ENCODE data around the gene BRD3.
"Not testable (repeated sequence)": the region's sequence is repeated elsewhere in the genome, so short reads cannot be mapped to it uniquely, and the experiment has no call there.

BRD3 gene

GRCh38 chr9:134067904-134068743 lies at the start of gene BRD3:
Gene BRD3, minus strand, starts transcription at chr9:134068026. Its CDS starts 14,549 bp downstream, at chr9:134053477.
- DNase-seq (ENCODE audit: low read depth), result peak; percentile 71

- no peak for DNase-seq (ENCODE audit: low read depth)
Observed at GRCh38 chr9:134112561-134112960, 44.7 kb upstream of the BRD3 start.

- DNase-seq (ENCODE audit: low read depth), result no peak
Observed at GRCh38 chr9:134111064-134111463, 43.2 kb upstream of the BRD3 start.

- DNase-seq (ENCODE audit: low read depth), result no peak
Observed at GRCh38 chr9:134103391-134103998, 35.7 kb upstream of the BRD3 start.

- no peak for DNase-seq (ENCODE audit: low read depth)
Observed at GRCh38 chr9:134101623-134102149, 33.9 kb upstream of the BRD3 start.

- not testable (repeated sequence) for DNase-seq (ENCODE audit: low read depth)
Observed at GRCh38 chr9:134101133-134101532, 33.3 kb upstream of the BRD3 start.

- DNase-seq (ENCODE audit: low read depth), result no peak
Observed at GRCh38 chr9:134100040-134100439, 32.2 kb upstream of the BRD3 start.

- peak; percentile 22 for DNase-seq (ENCODE audit: low read depth)
Observed at GRCh38 chr9:134099123-134099761, 31.4 kb upstream of the BRD3 start.

- no peak for DNase-seq (ENCODE audit: low read depth)
Observed at GRCh38 chr9:134089972-134090371, 22.1 kb upstream of the BRD3 start.

- no peak for DNase-seq (ENCODE audit: low read depth)
Observed at GRCh38 chr9:134088063-134088725, 20.4 kb upstream of the BRD3 start.

GRCh38 chr9:134085674-134086073 lies 17.8 kb upstream of the BRD3 start:
- DNase-seq (ENCODE audit: low read depth), result no peak

GRCh38 chr9:134083451-134083850 lies 15.6 kb upstream of the BRD3 start:
- DNase-seq (ENCODE audit: low read depth), result no peak

GRCh38 chr9:134076644-134077043 lies 8.8 kb upstream of the BRD3 start:
- no peak for DNase-seq (ENCODE audit: low read depth)

- DNase-seq (ENCODE audit: low read depth), result not testable (repeated sequence)
Observed at GRCh38 chr9:134075689-134076088, 7.9 kb upstream of the BRD3 start.

- DNase-seq (ENCODE audit: low read depth), result no peak
Observed at GRCh38 chr9:134073500-134073899, 5.7 kb upstream of the BRD3 start.

- not testable (repeated sequence) for DNase-seq (ENCODE audit: low read depth)
Observed at GRCh38 chr9:134072683-134073082, 4.9 kb upstream of the BRD3 start.

GRCh38 chr9:134071149-134071548 lies 3.3 kb upstream of the BRD3 start:
- DNase-seq (ENCODE audit: low read depth), result no peak

- no peak for DNase-seq (ENCODE audit: low read depth)
Observed at GRCh38 chr9:134069480-134070399, 1.9 kb upstream of the BRD3 start.

GRCh38 chr9:134068744-134069479 lies 1.1 kb upstream of the BRD3 start:
- no peak for DNase-seq (ENCODE audit: low read depth)
